Measurements from ENCODE around the gene SLC50A1.

SLC50A1 gene

DNA sequence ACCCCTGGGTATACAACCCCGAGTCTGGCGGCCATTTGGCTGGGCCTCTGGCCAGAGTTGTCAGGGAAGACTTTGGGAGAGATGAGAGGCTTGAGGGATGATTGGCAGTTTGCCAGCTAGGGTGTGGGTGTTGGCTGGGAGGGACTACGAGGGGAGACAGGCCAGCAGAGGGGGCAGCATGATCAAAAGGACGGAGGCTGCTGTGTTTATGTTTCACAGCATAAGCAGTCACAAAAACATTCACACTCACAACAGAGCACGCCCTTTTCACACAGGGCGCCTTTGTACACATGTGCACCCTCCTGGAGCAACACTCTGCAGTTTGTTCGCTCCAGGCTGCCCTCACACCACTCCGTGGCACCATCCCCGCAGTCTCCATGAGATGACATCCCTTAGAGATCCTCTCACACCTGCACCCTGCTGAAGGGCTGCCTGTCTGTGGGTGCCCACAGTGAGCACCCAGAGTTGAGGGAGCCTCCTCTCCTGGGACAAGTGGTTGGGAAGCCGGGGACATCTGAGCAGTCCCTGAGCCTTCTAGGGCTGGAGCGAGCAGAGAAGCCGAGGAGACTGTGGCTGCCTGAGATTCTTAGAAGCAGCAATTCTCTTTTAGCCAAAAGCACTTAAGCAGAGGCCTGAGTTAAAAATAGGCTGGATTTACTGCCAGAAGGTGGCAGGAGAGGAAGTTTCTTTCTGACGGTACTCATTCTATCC is 41.6 kb upstream of the SLC50A1 start (continued):
- no peak for TF ChIP-seq ZNF354C (tag by site-specific recombination; IDR thresholded peaks at IDR 0.05; ENCODE audit: borderline replicate concordance, low read depth)
- no peak for TF ChIP-seq ZNF366 (tag by site-specific recombination; conservative IDR thresholded peaks at IDR 0.05)
- TF ChIP-seq, protein P1, sequence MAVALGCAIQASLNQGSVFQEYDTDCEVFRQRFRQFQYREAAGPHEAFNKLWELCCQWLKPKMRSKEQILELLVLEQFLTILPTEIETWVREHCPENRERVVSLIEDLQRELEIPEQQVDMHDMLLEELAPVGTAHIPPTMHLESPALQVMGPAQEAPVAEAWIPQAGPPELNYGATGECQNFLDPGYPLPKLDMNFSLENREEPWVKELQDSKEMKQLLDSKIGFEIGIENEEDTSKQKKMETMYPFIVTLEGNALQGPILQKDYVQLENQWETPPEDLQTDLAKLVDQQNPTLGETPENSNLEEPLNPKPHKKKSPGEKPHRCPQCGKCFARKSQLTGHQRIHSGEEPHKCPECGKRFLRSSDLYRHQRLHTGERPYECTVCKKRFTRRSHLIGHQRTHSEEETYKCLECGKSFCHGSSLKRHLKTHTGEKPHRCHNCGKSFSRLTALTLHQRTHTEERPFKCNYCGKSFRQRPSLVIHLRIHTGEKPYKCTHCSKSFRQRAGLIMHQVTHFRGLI (tag by site-specific recombination; IDR thresholded peaks at IDR 0.05), result no peak
- TF ChIP-seq ZNF785 (tag by site-specific recombination; IDR thresholded peaks at IDR 0.05), result no peak
- TF ChIP-seq ZNF23 (tag by site-specific recombination; IDR thresholded peaks at IDR 0.05; ENCODE audit: borderline replicate concordance), result no peak
- TF ChIP-seq ZNF140 (tag by site-specific recombination; IDR thresholded peaks at IDR 0.05), result no peak
- TF ChIP-seq REPIN1 (tag by site-specific recombination; IDR thresholded peaks at IDR 0.05; ENCODE audit: low read depth), result no peak
- TF ChIP-seq, protein P2, sequence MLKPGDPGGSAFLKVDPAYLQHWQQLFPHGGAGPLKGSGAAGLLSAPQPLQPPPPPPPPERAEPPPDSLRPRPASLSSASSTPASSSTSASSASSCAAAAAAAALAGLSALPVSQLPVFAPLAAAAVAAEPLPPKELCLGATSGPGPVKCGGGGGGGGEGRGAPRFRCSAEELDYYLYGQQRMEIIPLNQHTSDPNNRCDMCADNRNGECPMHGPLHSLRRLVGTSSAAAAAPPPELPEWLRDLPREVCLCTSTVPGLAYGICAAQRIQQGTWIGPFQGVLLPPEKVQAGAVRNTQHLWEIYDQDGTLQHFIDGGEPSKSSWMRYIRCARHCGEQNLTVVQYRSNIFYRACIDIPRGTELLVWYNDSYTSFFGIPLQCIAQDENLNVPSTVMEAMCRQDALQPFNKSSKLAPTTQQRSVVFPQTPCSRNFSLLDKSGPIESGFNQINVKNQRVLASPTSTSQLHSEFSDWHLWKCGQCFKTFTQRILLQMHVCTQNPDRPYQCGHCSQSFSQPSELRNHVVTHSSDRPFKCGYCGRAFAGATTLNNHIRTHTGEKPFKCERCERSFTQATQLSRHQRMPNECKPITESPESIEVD (tag by site-specific recombination; IDR thresholded peaks at IDR 0.05), result no peak
- no peak for TF ChIP-seq ZSCAN5A (tag by site-specific recombination; IDR thresholded peaks at IDR 0.05)
- TF ChIP-seq ZXDB (tag by site-specific recombination; IDR thresholded peaks at IDR 0.05), result no peak
- peak; percentile 91 for TF ChIP-seq EGR2 (tag by site-specific recombination; IDR thresholded peaks at IDR 0.05; ENCODE audit: low read depth)
- no peak for TF ChIP-seq SP2 (tag by site-specific recombination; IDR thresholded peaks at IDR 0.05)
- peak; percentile 83 for TF ChIP-seq KLF1 (tag by site-specific recombination; IDR thresholded peaks at IDR 0.05)
- TF ChIP-seq ZNF677 (tag by site-specific recombination; IDR thresholded peaks at IDR 0.05), result no peak
- TF ChIP-seq ZNF558 (tag by site-specific recombination; IDR thresholded peaks at IDR 0.05), result no peak
- TF ChIP-seq ZNF132 (tag by site-specific recombination; IDR thresholded peaks at IDR 0.05; ENCODE audit: borderline replicate concordance), result no peak
- TF ChIP-seq ZBTB7A (tag by site-specific recombination; IDR thresholded peaks at IDR 0.05; ENCODE audit: low read depth), result no peak
- TF ChIP-seq ZNF335 (tag by site-specific recombination; conservative IDR thresholded peaks at IDR 0.05), result peak; percentile 32
- 0 out of 2 replicates have a peak, but pooled peaks have one; percentile 6 for TF ChIP-seq OSR2 (tag by site-specific recombination; IDR thresholded peaks at IDR 0.05)
- TF ChIP-seq ZNF394 (tag by site-specific recombination; IDR thresholded peaks at IDR 0.05; ENCODE audit: borderline replicate concordance), result no peak; the same call in 1 of the 2 replicates
- no peak for TF ChIP-seq ZNF266 (tag by site-specific recombination; IDR thresholded peaks at IDR 0.05; ENCODE audit: low read depth)
- no peak for TF ChIP-seq BCL6B (tag by site-specific recombination; IDR thresholded peaks at IDR 0.05)
- TF ChIP-seq, protein P3, sequence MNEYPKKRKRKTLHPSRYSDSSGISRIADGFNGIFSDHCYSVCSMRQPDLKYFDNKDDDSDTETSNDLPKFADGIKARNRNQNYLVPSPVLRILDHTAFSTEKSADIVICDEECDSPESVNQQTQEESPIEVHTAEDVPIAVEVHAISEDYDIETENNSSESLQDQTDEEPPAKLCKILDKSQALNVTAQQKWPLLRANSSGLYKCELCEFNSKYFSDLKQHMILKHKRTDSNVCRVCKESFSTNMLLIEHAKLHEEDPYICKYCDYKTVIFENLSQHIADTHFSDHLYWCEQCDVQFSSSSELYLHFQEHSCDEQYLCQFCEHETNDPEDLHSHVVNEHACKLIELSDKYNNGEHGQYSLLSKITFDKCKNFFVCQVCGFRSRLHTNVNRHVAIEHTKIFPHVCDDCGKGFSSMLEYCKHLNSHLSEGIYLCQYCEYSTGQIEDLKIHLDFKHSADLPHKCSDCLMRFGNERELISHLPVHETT (tag by site-specific recombination; IDR thresholded peaks at IDR 0.05), result no peak
- TF ChIP-seq PRDM10 (tag by site-specific recombination; IDR thresholded peaks at IDR 0.05), result peak; percentile 59
- no peak for TF ChIP-seq ZNF433 (tag by site-specific recombination; IDR thresholded peaks at IDR 0.05; ENCODE audit: low read depth)
- no peak for TF ChIP-seq MEIS1 (CRISPR knock-in tag; IDR thresholded peaks at IDR 0.05; ENCODE audit: borderline replicate concordance)
- TF ChIP-seq, protein P4, sequence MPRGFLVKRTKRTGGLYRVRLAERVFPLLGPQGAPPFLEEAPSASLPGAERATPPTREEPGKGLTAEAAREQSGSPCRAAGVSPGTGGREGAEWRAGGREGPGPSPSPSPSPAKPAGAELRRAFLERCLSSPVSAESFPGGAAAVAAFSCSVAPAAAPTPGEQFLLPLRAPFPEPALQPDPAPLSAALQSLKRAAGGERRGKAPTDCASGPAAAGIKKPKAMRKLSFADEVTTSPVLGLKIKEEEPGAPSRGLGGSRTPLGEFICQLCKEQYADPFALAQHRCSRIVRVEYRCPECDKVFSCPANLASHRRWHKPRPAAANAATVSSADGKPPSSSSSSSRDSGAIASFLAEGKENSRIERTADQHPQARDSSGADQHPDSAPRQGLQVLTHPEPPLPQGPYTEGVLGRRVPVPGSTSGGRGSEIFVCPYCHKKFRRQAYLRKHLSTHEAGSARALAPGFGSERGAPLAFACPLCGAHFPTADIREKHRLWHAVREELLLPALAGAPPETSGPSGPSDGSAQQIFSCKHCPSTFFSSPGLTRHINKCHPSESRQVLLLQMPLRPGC (tag by site-specific recombination; IDR thresholded peaks at IDR 0.05), result no peak

Data from HEK293 (cell line).